Smooth muscle cell of the brain vasculature (primary cell): ENCODE data around the gene ATP1A1.

ENCODE experiments used
- DNase-seq: peaks from one replicate; pipeline ENCODE4 v3.0.0-alpha.2; 2012; ENCODE audit warnings: low read depth, low spot score

ATP1A1 gene

GRCh38 chr1:116372651-116373430 lies at the start of gene ATP1A1:
ATP1A1 (plus strand) TSS chr1:116373244; CDS start chr1:116373512, 268 bp downstream.
- peak; percentile 65 for DNase-seq

- no peak for DNase-seq
Measured at GRCh38 chr1:116323491-116323890, 49.6 kb upstream of the ATP1A1 start.

GRCh38 chr1:116324411-116324810 lies 48.6 kb upstream of the ATP1A1 start:
- no peak for DNase-seq

GRCh38 chr1:116325104-116325503 lies 47.9 kb upstream of the ATP1A1 start:
- no peak for DNase-seq

- DNase-seq = no peak
Measured at GRCh38 chr1:116325922-116326321, 47.1 kb upstream of the ATP1A1 start.

GRCh38 chr1:116326486-116326885 lies 46.6 kb upstream of the ATP1A1 start:
- DNase-seq = no peak

- DNase-seq = no peak
Measured at GRCh38 chr1:116328671-116329070, 44.4 kb upstream of the ATP1A1 start.

GRCh38 chr1:116329524-116330341 lies 43.3 kb upstream of the ATP1A1 start:
- no peak for DNase-seq

GRCh38 chr1:116330342-116330652 lies 42.7 kb upstream of the ATP1A1 start:
- no peak for DNase-seq

- no peak for DNase-seq
Measured at GRCh38 chr1:116330846-116331245, 42.2 kb upstream of the ATP1A1 start.

- DNase-seq = no peak
Measured at GRCh38 chr1:116331523-116331922, 41.5 kb upstream of the ATP1A1 start.

- DNase-seq = no peak
Measured at GRCh38 chr1:116332451-116332850, 40.6 kb upstream of the ATP1A1 start.

GRCh38 chr1:116333171-116334014 lies 39.7 kb upstream of the ATP1A1 start:
- no peak for DNase-seq

- DNase-seq = peak; percentile 57
Measured at GRCh38 chr1:116334015-116334547, 39.0 kb upstream of the ATP1A1 start.

GRCh38 chr1:116334868-116335635 lies 38.0 kb upstream of the ATP1A1 start:
- DNase-seq = no peak

- no peak for DNase-seq
Measured at GRCh38 chr1:116335850-116336624, 37.0 kb upstream of the ATP1A1 start.

- DNase-seq = no peak
Measured at GRCh38 chr1:116337398-116337797, 35.6 kb upstream of the ATP1A1 start.

- DNase-seq = no peak
Measured at GRCh38 chr1:116338400-116338799, 34.6 kb upstream of the ATP1A1 start.

GRCh38 chr1:116340506-116341231 lies 32.4 kb upstream of the ATP1A1 start:
- no peak for DNase-seq

- DNase-seq = no peak
Measured at GRCh38 chr1:116343019-116343418, 30.0 kb upstream of the ATP1A1 start.
